DMS153 treated with DMSO at 0.1 percent for 48 hours (cell line): Measurements from ENCODE around the gene DUSP23.

Experiments used
- DNase-seq: peaks from one replicate; lab custom pipeline; 2025; ENCODE audit not compliant: unreplicated experiment; lab: John Stamatoyannopoulos, UW

Gene DUSP23

GRCh38 chr1:159780583-159781582 is at the start of gene DUSP23:
Gene DUSP23, plus strand, starts transcription at chr1:159780962. Its CDS starts 139 bp downstream, at chr1:159781101.
- DNase-seq, result peak; percentile 100

GRCh38 chr1:159737238-159737916 is 43.4 kb upstream of the DUSP23 start:
- no peak for DNase-seq

- DNase-seq, result no peak
These were observed 36.9 kb upstream of the DUSP23 start for GRCh38 chr1:159743651-159744410.

GRCh38 chr1:159746666-159747065 is 34.1 kb upstream of the DUSP23 start:
- DNase-seq, result no peak

GRCh38 chr1:159748370-159748769 is 32.4 kb upstream of the DUSP23 start:
- no peak for DNase-seq

GRCh38 chr1:159749630-159750029 is 31.1 kb upstream of the DUSP23 start:
- DNase-seq, result no peak

- no peak for DNase-seq
These were observed 30.1 kb upstream of the DUSP23 start for GRCh38 chr1:159750621-159751020.

- no peak for DNase-seq
These were observed 29.7 kb upstream of the DUSP23 start for GRCh38 chr1:159751031-159751430.

- no peak for DNase-seq
These were observed 28.6 kb upstream of the DUSP23 start for GRCh38 chr1:159752135-159752580.

GRCh38 chr1:159753386-159753785 is 27.4 kb upstream of the DUSP23 start:
- DNase-seq, result no peak

GRCh38 chr1:159755451-159756007 is 25.2 kb upstream of the DUSP23 start:
- DNase-seq, result no peak

GRCh38 chr1:159756397-159756796 is 24.4 kb upstream of the DUSP23 start:
- DNase-seq, result no peak

GRCh38 chr1:159763686-159764085 is 17.1 kb upstream of the DUSP23 start:
- no peak for DNase-seq

- no peak for DNase-seq
These were observed 15.0 kb upstream of the DUSP23 start for GRCh38 chr1:159765806-159766205.

GRCh38 chr1:159771127-159771895 is 9.5 kb upstream of the DUSP23 start:
- no peak for DNase-seq

GRCh38 chr1:159774465-159774864 is 6.3 kb upstream of the DUSP23 start:
- no peak for DNase-seq

GRCh38 chr1:159775716-159776115 is 5.0 kb upstream of the DUSP23 start:
- no peak for DNase-seq

GRCh38 chr1:159778266-159778665 is 2.5 kb upstream of the DUSP23 start:
- DNase-seq, result no peak

GRCh38 chr1:159779403-159779851 is 1.3 kb upstream of the DUSP23 start:
- DNase-seq, result no peak

- DNase-seq, result no peak
These were observed 1.2 kb downstream of the DUSP23 start for GRCh38 chr1:159781992-159782391.
